HT-29 (cell line): Measurements from ENCODE around the gene XYLT2. TPM values are rescaled to one million over a fixed set of nuclear protein-coding genes. Genes with fewer than 3 reads are reported as not detected.
"Not testable (repeated sequence)": the region's sequence is repeated elsewhere in the genome, so short reads cannot be mapped to it uniquely, and the experiment has no call there.

Experiments
- DNase-seq: peaks from one replicate; pipeline ENCODE4 v3.0.0-alpha.2; 2015; ENCODE audit warnings: low spot score
- total RNA-seq: library from RNA; depleted of rRNA; stranded (reverse); fragments of >200 nt; shearing (Covaris generic); gene quantifications from 2 replicates; pipeline ENCODE4 v1.2.3, GENCODE V29; 2014

Gene XYLT2
- total RNA-seq, 1 experiment from 2014 or later, result 40.0 TPM

GRCh38 chr17:50319306-50320004, 26.5 kb upstream of the XYLT2 start:
- DNase-seq, result no peak

GRCh38 chr17:50322271-50322670, 23.7 kb upstream of the XYLT2 start:
- no peak for DNase-seq

- no peak for DNase-seq
Measured at GRCh38 chr17:50323060-50323459, 22.9 kb upstream of the XYLT2 start.

- no peak for DNase-seq
Measured at GRCh38 chr17:50325906-50326305, 20.0 kb upstream of the XYLT2 start.

GRCh38 chr17:50326831-50327364, 19.0 kb upstream of the XYLT2 start:
- no peak for DNase-seq

DNA sequence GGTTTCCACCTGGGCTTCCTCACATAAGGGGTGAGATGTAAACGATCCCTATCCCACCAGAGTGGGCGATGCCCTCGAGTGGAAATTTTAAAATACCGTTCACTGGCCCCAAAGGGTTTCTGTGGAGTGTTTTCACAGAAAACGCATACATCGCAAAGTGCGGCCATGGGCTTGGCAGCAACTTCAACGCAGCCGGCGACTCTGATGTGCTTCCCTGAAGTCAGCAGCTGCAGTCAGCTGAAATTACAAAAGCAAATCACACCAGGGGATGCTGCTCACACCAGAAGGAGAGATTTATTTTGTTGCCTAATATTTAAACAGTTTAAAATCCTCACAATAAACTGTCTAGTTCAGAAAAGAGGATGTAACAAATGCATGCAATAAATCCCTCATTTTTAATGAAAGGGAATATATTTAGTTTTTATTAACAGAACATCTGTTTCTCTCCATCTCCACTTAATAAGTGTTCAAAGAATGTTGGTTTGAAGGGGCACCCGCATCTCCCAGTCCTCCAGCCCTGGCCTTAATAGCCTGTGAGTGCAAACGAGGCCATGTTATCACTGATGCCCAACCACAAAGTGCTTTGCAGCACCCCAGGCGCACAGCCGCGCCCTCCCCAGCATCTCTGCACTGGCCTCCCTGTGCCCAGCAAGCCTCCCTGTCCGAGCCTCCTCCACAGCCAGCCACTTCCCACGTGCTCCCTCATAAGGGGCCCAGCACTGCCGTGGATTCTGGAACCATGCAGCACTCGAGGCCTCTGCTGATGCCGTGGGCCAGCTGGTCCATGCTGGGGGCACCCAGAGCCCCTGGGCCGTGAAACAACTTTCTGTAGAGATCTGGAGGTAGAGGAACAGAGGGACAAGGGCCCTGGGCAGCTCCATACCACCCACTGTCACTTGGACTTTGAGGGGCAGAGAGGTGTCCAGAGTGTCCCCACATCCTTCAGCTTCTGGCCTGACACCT, 17.3 kb upstream of the XYLT2 start:
- no peak for DNase-seq

DNA sequence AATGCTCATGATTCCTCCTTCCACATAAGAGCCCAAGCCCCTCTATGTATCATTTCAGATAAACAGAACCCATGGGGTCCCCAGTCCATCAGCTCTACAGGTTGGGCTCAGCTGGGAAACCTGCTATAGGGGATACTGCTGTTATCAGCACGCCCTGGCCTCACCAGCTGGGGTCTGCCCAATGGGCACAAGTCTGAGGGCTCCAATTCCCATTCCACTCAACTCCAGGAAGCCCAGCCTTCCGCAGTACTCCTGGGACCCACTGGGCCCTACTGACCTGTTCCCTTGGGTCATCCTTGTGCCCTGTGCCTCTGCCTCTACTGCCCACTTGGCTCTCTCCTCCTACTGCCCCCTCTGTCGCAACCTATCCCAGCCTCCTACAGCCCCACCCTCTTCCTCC, 16.2 kb upstream of the XYLT2 start:
- no peak for DNase-seq

- DNase-seq, result no peak
Measured at GRCh38 chr17:50330151-50330775, 15.7 kb upstream of the XYLT2 start.

GRCh38 chr17:50331085-50331791, 14.7 kb upstream of the XYLT2 start:
- DNase-seq, result no peak

DNA sequence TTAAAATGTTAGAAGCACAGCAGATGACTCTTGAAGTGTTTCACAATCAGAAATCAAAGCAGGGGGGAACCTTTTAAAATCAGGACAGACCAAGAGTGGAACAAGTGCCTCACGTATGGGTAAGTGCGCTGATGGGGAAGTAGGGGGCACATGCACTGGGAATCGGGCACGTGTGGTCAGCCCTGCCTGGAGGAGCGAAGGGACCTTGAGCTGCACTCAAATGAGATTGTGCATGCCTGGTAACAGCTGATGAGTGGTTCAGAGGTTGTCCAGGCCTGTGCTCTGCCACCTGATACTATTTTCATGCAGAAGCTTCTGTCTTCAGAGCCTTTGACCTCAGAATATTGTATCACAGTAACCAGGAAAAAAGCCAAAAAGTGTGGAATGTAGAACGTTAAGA, 13.7 kb upstream of the XYLT2 start:
- no peak for DNase-seq

- DNase-seq, result not testable (repeated sequence)
Measured at GRCh38 chr17:50333291-50334057, 12.5 kb upstream of the XYLT2 start.

GRCh38 chr17:50337956-50338355, 8.0 kb upstream of the XYLT2 start:
- no peak for DNase-seq

DNA sequence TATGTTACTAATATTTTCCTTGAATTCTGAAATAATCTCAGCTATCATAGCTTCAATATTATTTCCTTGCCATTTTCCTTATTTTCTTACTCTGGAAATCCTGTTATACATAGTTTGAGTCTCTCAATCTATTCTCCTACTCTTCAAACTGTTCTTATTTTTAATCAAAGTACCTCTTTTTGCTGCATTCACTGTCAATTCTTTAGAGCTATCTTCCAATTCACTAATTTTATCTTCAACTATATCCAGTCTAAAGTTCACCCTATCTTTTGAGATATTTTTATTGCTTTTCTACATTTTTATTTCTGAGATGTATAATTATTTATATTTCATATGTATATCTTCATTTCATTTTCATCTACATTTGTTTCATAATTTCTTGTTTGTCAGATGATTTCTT, 7.3 kb upstream of the XYLT2 start:
- no peak for DNase-seq

DNA sequence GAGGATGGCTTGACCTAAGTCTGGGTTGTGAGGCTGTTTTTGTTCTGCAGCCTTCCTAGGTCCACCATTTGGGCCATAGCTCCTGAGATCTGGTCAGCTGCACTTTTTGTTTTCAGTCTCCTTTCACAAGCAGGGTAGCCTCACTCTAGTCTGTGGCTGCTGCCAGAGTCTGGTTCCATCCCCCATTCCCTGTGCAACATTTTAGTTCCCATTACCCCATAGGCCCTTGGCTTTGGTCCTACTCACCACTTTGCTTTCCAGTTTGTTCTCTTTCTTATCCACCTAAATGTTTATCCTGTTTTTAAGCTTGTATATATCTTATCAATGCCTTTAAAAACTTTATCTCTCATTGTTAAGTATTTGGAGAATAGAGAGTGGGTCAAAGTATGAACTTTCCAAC, 6.5 kb upstream of the XYLT2 start:
- DNase-seq, result no peak

DNA sequence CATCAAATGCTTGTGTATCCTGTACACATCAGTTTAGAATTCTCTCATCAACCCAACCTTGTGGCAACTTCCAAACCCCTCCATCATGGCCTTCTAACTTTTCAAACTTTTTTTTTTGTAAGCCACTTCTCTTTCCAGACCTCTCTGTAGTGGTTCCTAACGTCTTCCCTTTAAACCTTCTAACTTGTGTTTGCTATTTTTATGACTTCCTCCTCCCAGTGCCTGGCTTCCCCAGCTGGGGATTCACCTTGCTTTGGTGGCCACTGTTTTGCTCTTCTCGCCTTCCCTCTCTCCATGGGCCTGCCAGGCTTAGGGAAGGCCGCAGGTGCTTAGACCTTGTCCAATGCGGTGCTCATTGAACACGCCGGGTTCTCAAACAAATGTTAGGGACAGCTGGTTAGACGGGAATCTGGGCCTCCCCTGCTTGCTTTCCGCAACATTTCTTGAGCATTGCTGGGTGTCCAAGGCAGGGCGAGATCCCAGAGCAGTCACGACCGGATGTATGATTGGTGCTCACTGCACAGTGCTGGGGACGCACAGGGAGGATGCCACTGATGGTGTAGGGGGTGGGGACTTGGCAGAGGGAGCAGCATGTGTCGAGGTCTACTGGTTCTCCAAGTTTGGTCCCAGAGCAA, 1.1 kb upstream of the XYLT2 start:
- peak; percentile 29 for DNase-seq

GRCh38 chr17:50346313-50347116, 589 bp downstream of the XYLT2 start:
- DNase-seq, result no peak

- DNase-seq, result no peak
Measured at GRCh38 chr17:50347117-50347893, 1.4 kb downstream of the XYLT2 start.

DNA sequence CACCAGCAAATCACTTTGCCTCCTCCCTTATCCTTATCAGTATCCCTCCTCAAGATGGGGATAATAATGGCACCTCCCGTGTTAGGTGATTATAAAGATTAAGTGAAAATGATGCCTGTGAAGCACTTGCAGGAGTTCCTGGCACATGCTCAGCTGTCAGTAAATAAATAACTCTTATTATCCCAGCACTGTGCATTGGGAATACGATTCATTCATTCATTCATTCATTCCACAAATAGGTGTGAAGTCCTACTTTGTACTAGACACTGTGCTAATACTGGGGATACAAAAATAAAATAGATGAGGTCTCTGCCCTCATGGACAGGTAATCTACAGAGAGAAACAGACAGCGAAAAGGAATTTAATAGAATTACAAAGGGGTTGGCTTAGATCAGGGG, 2.0 kb downstream of the XYLT2 start:
- no peak for DNase-seq
